ENCODE data around the gene ABHD4. TPM values are rescaled to one million over a fixed set of nuclear protein-coding genes. Genes with fewer than 3 reads are reported as not detected.

ABHD4 gene
- total and polyA plus RNA-seq, 2 of the 4 experiments (the other 2 are of a cell fraction): 5.0 to 22.0 TPM

- Histone ChIP-seq H3K9ac (ENCODE audit: low read depth, low read length) (no peak overlapping the region), H3K23ac (ENCODE audit: low read depth, low read length) (no peak overlapping the region), H2AK5ac (ENCODE audit: low read depth, low read length) (no peak overlapping the region), H2BK5ac (ENCODE audit: low read depth, low read length, poor library complexity, severe bottlenecking) (no peak overlapping the region), H3K56ac (ENCODE audit: extremely low read depth, insufficient read depth, low read length) (no peak overlapping the region), H3K27me3 (ENCODE audit: control insufficient read depth, insufficient read depth, low read length) (no peaks in the 10 kb centered on the region), H3K4ac (ENCODE audit: low read depth, low read length) (no peak overlapping the region), H3K9me1 (ENCODE audit: insufficient read depth, low read length) (no peaks in the 10 kb centered on the region), H4K91ac (ENCODE audit: insufficient read depth, low read depth, low read length) (no peak overlapping the region), H2BK120ac (ENCODE audit: low read depth, low read length) (no peak overlapping the region), H2AFZ (replicated peaks; ENCODE audit: low read length, poor library complexity) (no peak overlapping the region), H2AK9ac (replicated peaks; ENCODE audit: low read depth, low read length, poor library complexity) (no peak overlapping the region), H3K27ac (ENCODE audit: insufficient read depth, low read length) (no peak overlapping the region), H3K36me3 (ENCODE audit: control insufficient read depth, insufficient read depth, low read length) (peaks cover 19% of the 10 kb centered on the region), H3K79me1 (ENCODE audit: low read depth in 1 of 2, low read length in 2 of 2) (peaks cover 17 to 29% of the 10 kb centered on the region in 2 experiments), H4K20me1 (ENCODE audit: insufficient read depth, low read length) (peaks cover 12% of the 10 kb centered on the region), H3K4me2 (ENCODE audit: low read depth, low read length) (no peak overlapping the region), H3K4me1 (ENCODE audit: control insufficient read depth, insufficient read depth, low read length) (peaks cover 4% of the 10 kb centered on the region), H3K4me3 (ENCODE audit: insufficient read depth, low read depth, low read length) (no peak overlapping the region), H4K5ac (ENCODE audit: low read depth, low read length) (no peak overlapping the region), H3K14ac (replicated peaks; ENCODE audit: low read depth, low read length) (no peak overlapping the region), H2BK15ac (ENCODE audit: low read depth, low read length) (no peak overlapping the region), H2BK20ac (ENCODE audit: low read depth, low read length) (no peak overlapping the region), H3K18ac (ENCODE audit: low read depth, low read length) (no peak overlapping the region), H3K9me3 (ENCODE audit: control insufficient read depth, insufficient read depth, low read length) (no peaks in the 10 kb centered on the region), H4K8ac (ENCODE audit: low read depth in 2 of 2, low read length in 2 of 2) (no peak overlapping the region)
- intact Hi-C loops (cut with micrococcal nuclease) (no loop called here), in situ Hi-C loops (cut with MboI; ENCODE audit: low sequenced_read_pairs) (loop anchor here (5.0 kb wide), 1 partner anchor 290 kb away; no protein-coding TSS in a partner anchor), dilution Hi-C loops (cut with HindIII; ENCODE audit: low sequenced_read_pairs, unreplicated experiment) (no loop called here)
- DNase-seq: no peak
- ChIA-PET POLR2A (ENCODE audit: unreplicated experiment) (no interaction called here), CTCF (interaction anchor here (1.1 kb wide), 1 partner anchor 89 kb away, joined by 3 read pairs; no protein-coding TSS in a partner anchor)
- no peak for ATAC-seq (ENCODE audit: low read depth)
- no CpG with 5 or more reads among the region's 2 CpGs for WGBS, 2 experiments (ENCODE audit: extremely low coverage in 2 of 2, insufficient read length in 1 of 2)
- BruUV-seq (replicated peaks): no TSS peak
- TF ChIP-seq USF2 (IDR thresholded peaks at IDR 0.05; ENCODE audit: low read depth, low read length): no peak
- TF ChIP-seq SMC3 (IDR thresholded peaks at IDR 0.05; ENCODE audit: low read depth, low read length): no peak
- TF ChIP-seq RAD21 (IDR thresholded peaks at IDR 0.05; ENCODE audit: low read length): no peak
- no peak for TF ChIP-seq NFE2L2 (IDR thresholded peaks at IDR 0.05; ENCODE audit: low read depth, low read length)
- TF ChIP-seq CEBPB (IDR thresholded peaks at IDR 0.05; ENCODE audit: low read depth, low read length): no peak
- TF ChIP-seq MXI1 (IDR thresholded peaks at IDR 0.05; ENCODE audit: borderline replicate concordance, low read depth, low read length): no peak
- TF ChIP-seq BHLHE40 (IDR thresholded peaks at IDR 0.05; ENCODE audit: low read depth, low read length): no peak
- no peak for TF ChIP-seq CTCF (conservative IDR thresholded peaks at IDR 0.05; ENCODE audit: low read depth, low read length)
- TF ChIP-seq MAZ (IDR thresholded peaks at IDR 0.05; ENCODE audit: borderline replicate concordance, low read depth, low read length): no peak
- TF ChIP-seq ELK1 (IDR thresholded peaks at IDR 0.05; ENCODE audit: borderline replicate concordance, low read depth, low read length): no peak
- TF ChIP-seq FOS (IDR thresholded peaks at IDR 0.05; ENCODE audit: low read depth, low read length): no peak
- TF ChIP-seq MAFK (IDR thresholded peaks at IDR 0.05; ENCODE audit: low read depth, low read length): no peak
Observed at GRCh38 chr14:22566845-22567244, 31.3 kb upstream of the ABHD4 start.
